ENCODE results near the gene MRPL38.
"Not testable (repeated sequence)": the region's sequence is repeated elsewhere in the genome, so short reads cannot be mapped to it uniquely, and the experiment has no call there.

The MRPL38 gene

GRCh38 chr17:75897160-75898019 is 7.3 kb downstream of the MRPL38 start:
- no peak for DNase-seq (ENCODE audit: low read depth in 2 of 2, low spot score in 1 of 2)

- DNase-seq (ENCODE audit: low read depth in 2 of 2, low spot score in 1 of 2): peak; percentile 41 to 57
Measured at GRCh38 chr17:75896415-75897159, 8.1 kb downstream of the MRPL38 start, which contains the start of gene TRIM65. TSS of gene TRIM65 (minus strand) at chr17:75896951. CDS start at chr17:75896937, 14 bp downstream.

GRCh38 chr17:75895370-75896155 is 9.1 kb downstream of the MRPL38 start:
- no peak for DNase-seq (ENCODE audit: low read depth in 2 of 2, low spot score in 1 of 2)

DNA sequence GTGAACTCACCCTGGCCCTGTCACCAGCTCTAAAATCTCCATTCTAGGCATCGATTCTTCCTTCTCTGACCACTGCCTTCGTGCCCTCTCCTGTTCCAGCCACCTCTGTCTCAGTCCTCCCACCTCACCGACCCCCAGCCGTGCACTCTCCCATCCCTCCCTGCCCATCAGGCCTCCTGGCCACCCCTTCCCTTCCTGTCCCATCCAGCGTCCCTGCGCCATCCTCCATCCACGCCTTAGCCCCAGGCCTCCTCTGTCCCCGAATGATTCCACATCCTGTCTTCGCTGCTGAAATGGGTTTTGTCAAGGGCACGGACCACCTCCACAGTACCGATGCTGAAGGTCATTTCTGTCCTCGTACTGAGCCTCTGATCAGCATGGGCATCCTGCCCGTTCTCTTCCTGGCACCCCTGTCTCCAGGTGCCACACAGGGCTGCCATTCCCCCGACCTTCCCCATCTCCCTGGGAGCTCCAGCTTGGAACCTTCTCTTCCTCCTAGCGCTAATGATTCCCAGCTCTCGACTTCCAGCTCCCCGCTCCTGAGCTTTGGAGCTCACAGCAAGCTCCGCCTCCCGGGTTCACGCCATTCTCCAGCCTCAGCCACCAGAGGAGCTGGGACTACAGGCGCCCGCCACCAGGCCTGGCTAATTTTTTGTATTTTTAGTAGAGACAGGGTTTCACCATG is 10.5 kb downstream of the MRPL38 start:
- DNase-seq (ENCODE audit: low read depth in 2 of 2, low spot score in 1 of 2): no peak

DNA sequence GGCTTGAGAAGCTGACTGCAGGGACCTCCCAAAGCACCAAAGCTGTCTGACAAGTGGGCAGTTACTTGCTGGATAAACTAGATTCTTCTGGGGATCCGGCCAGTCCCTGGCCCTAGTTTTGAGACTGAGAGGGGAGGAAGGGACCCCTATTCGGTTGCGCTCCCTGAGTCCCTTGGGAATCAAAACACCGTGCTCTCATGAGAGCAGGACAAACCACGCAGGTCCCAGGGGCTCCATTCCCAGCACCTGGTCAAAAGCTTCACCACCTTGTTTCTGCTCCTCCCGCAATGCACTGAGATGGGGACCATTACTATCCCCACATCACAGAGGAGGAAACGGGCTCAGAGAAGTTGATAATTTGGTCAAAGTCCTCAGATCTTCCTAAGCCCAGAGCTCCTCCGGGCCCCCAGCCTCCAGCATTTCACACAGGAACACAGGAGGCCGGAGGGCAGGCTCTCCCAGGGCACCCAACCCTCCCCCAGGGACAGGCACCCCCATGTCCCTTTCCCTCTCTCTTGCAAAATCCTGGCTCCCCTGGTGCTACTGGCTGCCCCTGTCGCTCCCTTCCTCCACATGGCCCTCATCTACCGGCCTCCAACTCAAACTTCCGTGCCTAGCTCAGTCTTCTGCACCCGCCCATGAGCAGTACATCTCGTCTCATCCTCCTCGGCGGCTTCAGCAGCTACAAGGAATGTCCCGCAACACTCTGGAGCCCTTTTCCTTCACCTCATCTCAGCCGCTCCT is 11.2 kb downstream of the MRPL38 start:
- no peak for DNase-seq (ENCODE audit: low read depth in 2 of 2, low spot score in 1 of 2)

DNA sequence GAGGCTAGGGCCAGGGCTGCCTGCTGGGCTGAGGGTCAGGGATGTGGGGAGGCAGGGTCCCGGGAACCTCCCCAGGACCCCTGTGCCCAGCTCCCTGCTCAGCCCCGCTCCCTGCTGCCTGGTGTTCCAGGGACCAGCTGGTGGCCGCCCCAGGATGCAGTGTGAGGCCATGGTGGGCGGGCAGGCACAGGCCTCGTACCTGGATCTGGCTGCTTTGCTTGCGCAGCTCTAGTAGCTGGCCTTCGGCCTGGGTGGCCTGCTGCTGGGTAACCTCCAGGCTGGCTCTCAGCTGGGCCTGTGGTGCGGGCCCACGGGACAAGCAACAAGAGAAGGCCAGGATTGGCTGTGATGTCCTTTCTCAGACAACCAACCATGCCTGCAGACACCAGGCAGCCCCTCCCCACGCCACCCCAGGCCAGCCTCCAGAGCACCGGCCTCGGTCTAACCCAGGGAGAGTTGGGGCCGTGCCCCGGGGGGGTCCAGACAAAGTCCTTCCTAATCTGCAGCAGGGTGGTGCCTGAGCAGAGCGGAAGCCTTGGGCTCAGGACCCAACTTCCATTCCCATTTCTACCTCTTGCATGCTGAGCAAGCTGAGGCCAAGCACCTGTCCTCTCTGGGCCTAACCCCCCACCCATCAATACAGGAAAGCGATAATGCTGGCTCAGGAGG is 12.0 kb downstream of the MRPL38 start:
- DNase-seq (ENCODE audit: low read depth in 2 of 2, low spot score in 1 of 2): no peak

DNA sequence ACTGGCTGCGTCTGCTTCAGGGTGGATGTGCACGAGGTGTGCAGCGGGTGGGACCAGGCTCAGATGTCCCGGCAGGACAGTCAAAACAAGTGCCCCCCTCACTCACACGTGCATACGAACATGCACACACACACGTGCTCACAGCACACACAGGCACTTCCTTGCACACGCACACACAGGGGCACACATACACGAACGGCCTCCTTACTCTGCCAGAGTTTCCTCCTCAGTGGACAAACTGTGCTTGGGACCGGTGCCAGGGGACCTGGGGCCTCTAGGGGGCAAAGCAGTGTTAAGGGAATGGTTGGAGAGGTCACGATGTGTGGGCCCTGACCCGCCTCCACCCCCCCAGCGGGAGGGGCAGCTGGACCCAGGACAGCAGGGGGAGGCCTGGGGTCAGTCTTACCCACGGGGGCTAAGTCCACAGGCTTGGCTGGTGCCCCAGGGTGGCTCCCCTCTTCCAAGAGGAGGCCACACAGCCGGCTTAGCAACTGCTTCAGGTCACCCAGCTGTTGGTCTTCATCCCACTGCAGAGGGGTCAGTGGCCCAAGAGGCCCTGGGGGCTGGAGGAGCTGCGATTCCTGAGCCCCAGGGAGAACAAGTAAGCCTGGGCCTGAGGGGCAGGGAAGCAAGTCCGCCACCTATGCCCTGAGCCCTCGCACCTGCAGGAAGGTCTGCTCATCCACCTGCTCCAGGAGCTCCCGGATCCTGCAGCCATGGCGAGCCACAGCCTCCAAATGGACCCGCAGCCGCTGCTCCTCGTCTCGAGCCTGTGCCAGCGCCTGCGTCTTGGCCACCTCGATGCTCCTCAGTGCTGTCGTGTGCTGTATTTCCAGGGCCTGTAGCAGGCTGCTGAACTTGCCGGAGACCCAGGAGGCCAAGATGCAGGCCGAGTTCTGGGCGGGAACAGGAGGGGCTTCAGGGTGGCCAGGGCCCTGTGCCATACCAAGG is 12.8 kb downstream of the MRPL38 start:
- DNase-seq (ENCODE audit: low read depth in 2 of 2, low spot score in 1 of 2): no peak

DNA sequence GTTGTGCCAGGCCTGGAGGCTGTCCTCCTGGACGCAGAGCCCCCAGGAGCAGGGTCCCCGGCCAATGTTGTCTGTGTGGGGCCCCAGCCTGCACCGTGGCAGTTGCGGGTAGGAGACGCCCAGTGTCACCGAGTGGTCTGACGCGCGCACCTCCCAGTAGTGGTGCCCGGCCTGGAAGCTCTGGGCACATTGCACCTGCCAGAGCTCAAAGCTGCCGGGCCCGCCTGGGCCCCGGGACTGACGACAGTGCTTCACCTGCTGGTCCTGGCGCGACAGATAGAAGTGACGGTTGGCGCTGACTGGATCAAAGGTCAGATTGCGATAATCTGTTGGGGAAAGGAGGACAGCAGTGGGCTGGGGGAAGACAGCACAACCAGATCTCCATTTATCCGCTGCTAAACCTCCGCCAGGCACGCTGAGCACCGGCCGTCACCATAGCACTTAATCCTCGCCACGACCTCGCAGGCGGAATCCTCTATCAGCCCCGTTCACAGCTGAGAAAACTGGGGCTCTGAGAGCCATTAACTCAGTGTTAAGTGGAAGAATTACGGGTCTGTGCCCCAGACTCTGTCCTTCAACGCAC is 13.6 kb downstream of the MRPL38 start:
- no peak for DNase-seq (ENCODE audit: low read depth in 2 of 2, low spot score in 1 of 2)

GRCh38 chr17:75889454-75889853 is 15.2 kb downstream of the MRPL38 start:
- DNase-seq (ENCODE audit: low read depth in 2 of 2, low spot score in 1 of 2): no peak

DNA sequence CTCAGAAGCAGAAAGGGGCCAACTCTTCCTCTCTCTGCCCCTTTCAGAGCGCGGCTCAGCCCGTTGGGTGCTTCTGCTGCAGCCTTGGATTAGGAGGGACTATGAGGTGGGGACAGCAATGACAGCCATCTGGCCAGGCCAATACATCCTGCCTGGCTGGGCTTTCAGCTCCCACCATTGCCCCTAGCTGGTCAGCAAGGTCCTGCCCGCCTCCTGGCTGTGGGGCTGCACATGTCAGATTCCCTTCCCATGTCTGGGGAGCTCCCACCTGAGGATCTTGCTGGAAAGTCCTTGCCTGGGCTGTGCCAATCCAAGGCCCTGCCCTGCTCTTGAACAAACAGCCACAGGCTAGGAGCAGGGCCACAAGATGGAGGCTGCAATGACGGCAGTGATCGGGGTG is 16.2 kb downstream of the MRPL38 start:
- no peak for DNase-seq (ENCODE audit: low read depth in 2 of 2, low spot score in 1 of 2)

- DNase-seq (ENCODE audit: low read depth in 2 of 2, low spot score in 1 of 2): not testable (repeated sequence)
Measured at GRCh38 chr17:75885860-75886259, 18.8 kb downstream of the MRPL38 start.

DNA sequence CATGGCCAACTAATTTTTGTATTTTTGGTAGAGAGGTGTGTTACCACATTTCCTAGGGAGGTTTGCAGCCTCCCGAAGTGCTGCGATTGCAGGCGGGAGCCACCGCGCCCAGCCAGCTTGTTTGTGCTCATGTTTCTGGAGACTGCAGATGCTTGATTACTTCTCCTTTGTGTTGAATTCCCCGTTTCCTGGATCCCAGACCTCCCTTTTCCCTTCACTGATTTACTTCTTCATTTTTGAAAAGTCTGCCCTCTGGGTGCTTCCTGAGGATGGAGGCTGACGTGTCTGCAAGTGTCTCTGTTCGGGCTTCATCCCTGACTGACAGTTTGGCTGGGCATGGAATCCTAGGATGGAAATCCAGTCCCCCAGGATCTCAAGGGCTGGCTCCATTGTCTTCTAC is 19.3 kb downstream of the MRPL38 start:
- DNase-seq (ENCODE audit: low read depth in 2 of 2, low spot score in 1 of 2): no peak

DNA sequence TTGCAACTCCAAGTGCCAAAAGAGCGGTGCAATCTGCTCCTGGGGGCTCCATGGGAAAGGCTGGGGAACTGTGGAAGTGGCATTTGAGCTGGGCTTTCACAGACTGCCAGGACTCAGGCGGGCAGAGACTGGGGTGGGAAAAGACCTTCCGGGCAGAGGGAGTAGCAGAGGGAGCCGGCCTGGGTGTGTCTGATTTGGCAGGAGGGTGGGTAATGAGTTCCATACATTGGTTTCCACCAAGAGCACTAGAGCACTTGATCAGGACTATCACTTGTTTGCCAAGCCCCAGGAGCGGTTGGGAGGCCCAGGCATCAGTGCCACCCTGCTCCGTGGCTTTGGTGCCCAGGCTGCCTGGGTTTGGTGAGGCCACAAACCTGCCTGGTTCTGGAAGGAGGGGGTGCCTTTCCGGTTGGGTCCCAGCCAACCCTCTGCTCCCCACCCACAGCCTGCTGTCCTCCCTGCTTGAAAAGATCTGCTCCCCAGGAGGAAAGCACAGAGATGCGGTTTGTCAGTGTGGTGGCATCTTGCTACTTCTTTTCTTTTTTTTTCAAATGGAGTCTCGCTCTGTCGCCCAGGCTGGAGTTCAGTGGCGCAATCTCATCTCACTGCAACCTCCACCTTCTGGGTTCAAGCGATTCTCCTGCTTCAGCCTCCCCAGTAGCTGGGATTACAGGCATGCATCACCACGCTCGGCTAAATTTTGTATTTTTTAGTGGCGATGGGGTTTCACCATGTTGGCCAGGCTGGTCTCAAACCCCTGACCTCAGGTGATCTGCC is 22.8 kb downstream of the MRPL38 start:
- DNase-seq (ENCODE audit: low read depth in 2 of 2, low spot score in 1 of 2): no peak

DNA sequence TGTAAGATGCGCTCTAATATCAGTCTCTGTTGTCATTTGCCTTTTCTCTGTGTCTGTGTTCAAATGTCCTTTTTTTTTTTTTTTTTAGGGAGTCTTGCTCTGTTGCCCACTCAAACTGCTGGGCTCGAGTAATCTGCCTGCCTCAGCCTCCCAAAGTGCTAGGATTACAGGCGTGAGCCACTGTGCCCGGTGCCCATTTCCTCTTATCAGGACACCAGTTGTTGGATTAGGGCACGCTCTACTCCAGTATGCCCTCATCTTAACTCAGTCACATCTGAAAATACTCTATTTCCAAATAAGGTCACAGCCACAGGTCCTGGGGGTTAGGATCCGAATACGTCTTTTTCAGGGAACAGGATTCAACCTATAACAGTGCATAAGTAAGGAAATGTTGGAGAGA is 24.4 kb downstream of the MRPL38 start:
- DNase-seq (ENCODE audit: low read depth in 2 of 2, low spot score in 1 of 2): no peak

- no peak for DNase-seq (ENCODE audit: low read depth in 2 of 2, low spot score in 1 of 2)
Measured at GRCh38 chr17:75878174-75878998, 26.3 kb downstream of the MRPL38 start, which contains the start of gene TRIM47. TSS of gene TRIM47 (minus strand) at chr17:75878581. CDS start at chr17:75878548, 33 bp downstream.

DNA sequence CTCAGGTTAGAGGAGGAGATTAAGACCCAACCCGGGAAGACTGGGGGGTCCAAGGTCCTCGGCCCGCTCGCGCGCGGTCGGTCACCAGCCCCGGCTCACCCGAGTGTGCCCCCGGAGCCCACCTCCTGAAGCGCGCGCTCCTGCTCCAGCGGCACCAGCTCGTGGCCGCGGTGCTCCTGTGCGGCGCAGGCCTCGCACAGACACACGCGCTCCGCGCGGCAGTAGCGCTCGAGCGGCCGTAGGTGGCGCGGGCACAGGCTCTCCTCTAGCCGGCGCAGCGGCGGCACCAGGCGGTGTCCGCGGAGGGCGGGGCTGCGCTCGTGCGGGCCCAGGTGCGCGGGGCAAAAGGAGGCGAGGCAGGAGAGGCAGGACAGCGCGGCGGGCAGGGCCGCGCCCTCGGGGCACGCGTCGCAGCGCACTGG is 26.9 kb downstream of the MRPL38 start:
- DNase-seq (ENCODE audit: low read depth in 2 of 2, low spot score in 1 of 2): peak in 1 of 2 donors; percentile 48

Measured in stimulated activated CD8-positive, alpha-beta memory T cell treated with anti-CD3 and anti-CD28 coated beads, Interleukin-4, amount 100 ng/mL, for 1 hour (primary cell).